ENCODE results near the gene SPG7. TPM values are rescaled to one million over a fixed set of nuclear protein-coding genes. Genes with fewer than 3 reads are reported as not detected.
"Not testable (repeated sequence)": the region's sequence is repeated elsewhere in the genome, so short reads cannot be mapped to it uniquely, and the experiment has no call there.

Gene SPG7
- total RNA-seq, 1 donor from 2014 or later: 109 TPM

GRCh38 chr16:89583197-89583894, 75.1 kb downstream of the SPG7 start:
- H3K9me3 Mint-ChIP-seq: no peaks in the 10 kb centered on the region
- H3K27me3 Mint-ChIP-seq: peaks cover under 1% of the 10 kb centered on the region
- no peak for DNase-seq
- H3K4me1 Mint-ChIP-seq: no peaks in the 10 kb centered on the region
- H3K27ac Mint-ChIP-seq: no peak overlapping the region
- intact Hi-C loops (cut with micrococcal nuclease): no loop called here
- H3K36me3 Mint-ChIP-seq (ENCODE audit: low read depth): peaks cover 4% of the 10 kb centered on the region
- H3K4me3 Mint-ChIP-seq: no peak overlapping the region

GRCh38 chr16:89583895-89584644, 75.9 kb downstream of the SPG7 start:
- no peak for DNase-seq
- H3K4me1 Mint-ChIP-seq: no peaks in the 10 kb centered on the region
- no peak overlapping the region for H3K27ac Mint-ChIP-seq
- no peaks in the 10 kb centered on the region for H3K9me3 Mint-ChIP-seq
- no peaks in the 10 kb centered on the region for H3K27me3 Mint-ChIP-seq
- peaks cover 6% of the 10 kb centered on the region for H3K36me3 Mint-ChIP-seq (ENCODE audit: low read depth)
- intact Hi-C loops (cut with micrococcal nuclease): no loop called here
- no peak overlapping the region for H3K4me3 Mint-ChIP-seq

- no peak overlapping the region for H3K27ac Mint-ChIP-seq
- no peaks in the 10 kb centered on the region for H3K9me3 Mint-ChIP-seq
- intact Hi-C loops (cut with micrococcal nuclease): no loop called here
- no peak overlapping the region for H3K4me3 Mint-ChIP-seq
- H3K4me1 Mint-ChIP-seq: no peaks in the 10 kb centered on the region
- DNase-seq: no peak
- peaks cover 6% of the 10 kb centered on the region for H3K36me3 Mint-ChIP-seq (ENCODE audit: low read depth)
- no peaks in the 10 kb centered on the region for H3K27me3 Mint-ChIP-seq
Measured at GRCh38 chr16:89584768-89585549, 76.8 kb downstream of the SPG7 start.

GRCh38 chr16:89586218-89586617, 78.0 kb downstream of the SPG7 start:
- no peak for DNase-seq

GRCh38 chr16:89586853-89587252, 78.7 kb downstream of the SPG7 start:
- no peak overlapping the region for H3K4me3 Mint-ChIP-seq
- no peaks in the 10 kb centered on the region for H3K27me3 Mint-ChIP-seq
- no peaks in the 10 kb centered on the region for H3K4me1 Mint-ChIP-seq
- H3K27ac Mint-ChIP-seq: peak overlapping the region; percentile 25
- peaks cover 6% of the 10 kb centered on the region for H3K36me3 Mint-ChIP-seq (ENCODE audit: low read depth)
- intact Hi-C loops (cut with micrococcal nuclease): no loop called here
- no peak for DNase-seq
- H3K9me3 Mint-ChIP-seq: no peaks in the 10 kb centered on the region

More at GRCh38 chr16:89586218-89586617, 78.0 kb downstream of the SPG7 start:
- H3K4me3 Mint-ChIP-seq: no peak overlapping the region
- H3K27ac Mint-ChIP-seq: no peak overlapping the region
- H3K9me3 Mint-ChIP-seq: no peaks in the 10 kb centered on the region
- H3K27me3 Mint-ChIP-seq: no peaks in the 10 kb centered on the region
- H3K4me1 Mint-ChIP-seq: no peaks in the 10 kb centered on the region
- intact Hi-C loops (cut with micrococcal nuclease): no loop called here
- peaks cover 6% of the 10 kb centered on the region for H3K36me3 Mint-ChIP-seq (ENCODE audit: low read depth)

- H3K27me3 Mint-ChIP-seq; H3K4me3 Mint-ChIP-seq; DNase-seq; H3K27ac Mint-ChIP-seq; H3K9me3 Mint-ChIP-seq; H3K36me3 Mint-ChIP-seq (ENCODE audit: low read depth); H3K4me1 Mint-ChIP-seq; intact Hi-C loops (cut with micrococcal nuclease): not testable (repeated sequence)
Measured at GRCh38 chr16:89587676-89588075, 79.5 kb downstream of the SPG7 start.

- Mint-ChIP-seq H3K36me3 (ENCODE audit: low read depth) (peaks cover 6% of the 10 kb centered on the region), H3K9me3 (no peaks in the 10 kb centered on the region), H3K4me1 (peaks cover 1% of the 10 kb centered on the region), H3K27me3 (no peaks in the 10 kb centered on the region), H3K27ac (no peak overlapping the region), H3K4me3 (no peak overlapping the region)
- intact Hi-C loops (cut with micrococcal nuclease): no loop called here
- no peak for DNase-seq
Measured at GRCh38 chr16:89588413-89589109, 80.4 kb downstream of the SPG7 start.

- Mint-ChIP-seq H3K4me3 (no peak overlapping the region), H3K9me3 (no peaks in the 10 kb centered on the region), H3K27ac (no peak overlapping the region), H3K27me3 (no peaks in the 10 kb centered on the region), H3K36me3 (ENCODE audit: low read depth) (peaks cover 6% of the 10 kb centered on the region), H3K4me1 (peaks cover 5% of the 10 kb centered on the region)
- intact Hi-C loops (cut with micrococcal nuclease): no loop called here
- no peak for DNase-seq
Measured at GRCh38 chr16:89589241-89589926, 81.2 kb downstream of the SPG7 start.

GRCh38 chr16:89593841-89594240, 85.6 kb downstream of the SPG7 start:
- H3K4me1 Mint-ChIP-seq: peaks cover 5% of the 10 kb centered on the region
- H3K27ac Mint-ChIP-seq: no peak overlapping the region
- DNase-seq: peak; percentile 82
- intact Hi-C loops (cut with micrococcal nuclease): no loop called here
- no peaks in the 10 kb centered on the region for H3K36me3 Mint-ChIP-seq (ENCODE audit: low read depth)
- H3K9me3 Mint-ChIP-seq: no peaks in the 10 kb centered on the region
- no peaks in the 10 kb centered on the region for H3K27me3 Mint-ChIP-seq
- H3K4me3 Mint-ChIP-seq: peak overlapping the region; percentile 37

- intact Hi-C loops (cut with micrococcal nuclease): no loop called here
- no peak for DNase-seq
- H3K9me3 Mint-ChIP-seq: no peaks in the 10 kb centered on the region
- no peaks in the 10 kb centered on the region for H3K27me3 Mint-ChIP-seq
- H3K4me1 Mint-ChIP-seq: peaks cover 5% of the 10 kb centered on the region
- H3K36me3 Mint-ChIP-seq (ENCODE audit: low read depth): no peaks in the 10 kb centered on the region
- H3K4me3 Mint-ChIP-seq: no peak overlapping the region
- peak overlapping the region; percentile 11 for H3K27ac Mint-ChIP-seq
Measured at GRCh38 chr16:89595330-89596060, 87.3 kb downstream of the SPG7 start.

- Mint-ChIP-seq H3K9me3 (no peaks in the 10 kb centered on the region), H3K36me3 (ENCODE audit: low read depth) (no peaks in the 10 kb centered on the region), H3K27ac (no peak overlapping the region), H3K4me3 (no peak overlapping the region), H3K4me1 (peaks cover 5% of the 10 kb centered on the region), H3K27me3 (no peaks in the 10 kb centered on the region)
- no peak for DNase-seq
- intact Hi-C loops (cut with micrococcal nuclease): no loop called here
Measured at GRCh38 chr16:89596061-89596689, 88.0 kb downstream of the SPG7 start.

- H3K4me3 Mint-ChIP-seq: no peak overlapping the region
- peaks cover 5% of the 10 kb centered on the region for H3K4me1 Mint-ChIP-seq
- H3K27me3 Mint-ChIP-seq: no peaks in the 10 kb centered on the region
- H3K9me3 Mint-ChIP-seq: no peaks in the 10 kb centered on the region
- no peak for DNase-seq
- H3K36me3 Mint-ChIP-seq (ENCODE audit: low read depth): no peaks in the 10 kb centered on the region
- intact Hi-C loops (cut with micrococcal nuclease): no loop called here
- peak overlapping the region; percentile 17 for H3K27ac Mint-ChIP-seq
Measured at GRCh38 chr16:89596957-89597649, 88.9 kb downstream of the SPG7 start.
